Measurements from ENCODE around the gene USP7.

- TF ChIP-seq CTCF (conservative IDR thresholded peaks at IDR 0.05; ENCODE audit: low read depth, low read length), result no peak
- TF ChIP-seq EZH2 (IDR thresholded peaks at IDR 0.05; ENCODE audit: borderline replicate concordance, low read depth, low read length, poor library complexity, severe bottlenecking), result no peak
Observed at GRCh38 chr16:8851761-8852403, 111.8 kb downstream of the USP7 start.
